Measurements from ENCODE around the gene RETREG3.
"Not testable (repeated sequence)": the region's sequence is repeated elsewhere in the genome, so short reads cannot be mapped to it uniquely, and the experiment has no call there.

RETREG3 gene

DNA sequence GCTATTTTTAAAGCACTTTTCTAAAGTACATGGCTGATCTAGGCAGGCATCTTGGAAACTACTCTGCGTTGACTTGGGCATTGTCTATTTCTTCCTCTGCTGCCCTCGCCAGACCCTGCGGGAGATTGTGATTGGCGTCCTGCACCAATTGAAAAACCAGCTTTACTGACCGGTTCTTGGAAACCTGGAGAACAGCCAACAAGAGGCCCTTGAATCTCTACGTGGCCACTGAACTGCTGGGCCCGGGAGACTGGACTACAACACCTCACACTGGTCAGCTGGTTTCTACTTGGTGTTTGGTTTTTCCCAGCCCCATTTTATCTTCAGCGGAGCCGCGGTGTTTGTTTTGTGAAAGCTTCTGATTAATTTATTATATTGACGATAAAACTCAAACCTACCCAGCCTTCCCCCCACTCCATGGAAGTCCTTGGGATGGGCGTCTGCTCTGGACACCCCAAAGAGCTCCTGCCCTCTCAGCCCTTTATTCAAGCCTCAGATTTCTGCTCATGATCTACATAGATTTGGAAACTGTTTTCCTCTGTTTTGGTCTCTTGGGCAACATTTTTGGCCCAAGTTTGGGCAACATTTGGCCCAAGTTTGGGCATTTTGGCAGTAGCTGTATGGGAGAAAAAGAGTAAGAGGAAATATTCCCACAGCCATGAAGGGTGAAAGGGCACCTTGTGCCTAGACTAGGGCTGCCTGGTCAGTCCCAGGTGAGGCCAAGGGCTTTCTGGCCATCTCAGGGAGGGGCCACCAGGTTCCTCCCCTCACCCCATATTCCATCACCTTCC is 37.5 kb downstream of the RETREG3 start:
- DNase-seq: no peak

DNA sequence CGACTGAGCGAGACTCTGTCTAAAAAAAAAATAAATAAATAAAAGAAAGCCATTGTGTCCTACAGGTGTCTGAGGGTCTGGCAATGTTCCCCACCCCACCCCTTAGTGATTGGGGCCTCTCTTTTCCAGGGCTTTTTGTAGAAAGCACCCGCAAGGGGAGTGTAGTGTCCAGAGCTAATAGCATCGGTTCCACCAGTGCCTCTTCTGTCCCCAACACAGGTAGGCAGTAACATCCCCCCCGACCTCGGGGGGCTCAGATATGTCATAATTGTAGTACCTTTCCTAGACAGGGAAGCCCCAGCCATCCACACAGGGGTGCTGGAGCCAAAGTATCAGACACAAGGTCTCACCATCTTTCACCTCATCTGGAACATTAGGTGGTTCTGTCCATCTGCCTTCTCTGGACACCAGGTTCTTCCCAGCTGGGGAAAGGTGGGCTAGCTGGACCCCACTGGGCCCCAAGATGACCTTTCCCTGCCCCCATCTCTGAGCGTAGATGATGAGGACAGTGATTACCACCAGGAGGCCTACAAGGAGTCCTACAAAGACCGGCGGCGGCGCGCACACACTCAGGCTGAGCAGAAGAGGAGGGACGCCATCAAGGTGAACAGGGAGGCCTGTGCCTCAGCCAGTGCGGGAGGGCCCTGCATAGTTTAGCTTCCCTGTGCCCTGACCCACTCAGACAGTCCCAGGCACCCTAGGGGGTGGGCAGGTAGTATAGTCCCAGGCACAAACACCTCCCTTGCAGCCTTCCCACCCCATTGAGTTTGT is 40.6 kb downstream of the RETREG3 start:
- DNase-seq: no peak

- peak; percentile 93 to 96 (median 96) for DNase-seq
Observed at GRCh38 chr17:42566883-42567573, 42.1 kb downstream of the RETREG3 start, which contains the start of gene MLX. TSS of gene MLX (plus strand) at chr17:42567100. CDS start at chr17:42567125, 25 bp downstream.

GRCh38 chr17:42566215-42566882 is 42.8 kb downstream of the RETREG3 start:
- DNase-seq: no peak

GRCh38 chr17:42565523-42566214 is 43.5 kb downstream of the RETREG3 start:
- no peak for DNase-seq

- DNase-seq: no peak
Observed at GRCh38 chr17:42564815-42565522, 44.2 kb downstream of the RETREG3 start.

DNA sequence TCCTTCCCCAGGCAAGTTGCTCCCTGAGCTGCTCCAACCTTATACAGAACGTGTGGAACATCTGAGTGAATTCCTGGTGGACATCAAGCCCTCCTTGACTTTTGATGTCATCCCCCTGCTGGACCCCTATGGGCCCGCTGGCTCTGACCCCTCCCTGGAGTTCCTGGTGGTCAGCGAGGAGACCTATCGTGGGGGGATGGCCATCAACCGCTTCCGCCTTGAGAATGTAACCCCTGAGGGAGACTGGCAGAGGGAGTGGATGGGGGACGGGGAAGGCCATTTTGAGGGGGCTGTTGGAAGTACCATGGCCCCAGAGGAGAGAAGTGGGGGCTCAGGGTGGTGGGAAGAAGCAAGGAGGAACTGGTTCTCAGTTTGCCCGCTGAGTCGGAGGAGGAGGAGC is 45.2 kb downstream of the RETREG3 start:
- no peak for DNase-seq

GRCh38 chr17:42563543-42563942 is 45.6 kb downstream of the RETREG3 start:
- no peak for DNase-seq

DNA sequence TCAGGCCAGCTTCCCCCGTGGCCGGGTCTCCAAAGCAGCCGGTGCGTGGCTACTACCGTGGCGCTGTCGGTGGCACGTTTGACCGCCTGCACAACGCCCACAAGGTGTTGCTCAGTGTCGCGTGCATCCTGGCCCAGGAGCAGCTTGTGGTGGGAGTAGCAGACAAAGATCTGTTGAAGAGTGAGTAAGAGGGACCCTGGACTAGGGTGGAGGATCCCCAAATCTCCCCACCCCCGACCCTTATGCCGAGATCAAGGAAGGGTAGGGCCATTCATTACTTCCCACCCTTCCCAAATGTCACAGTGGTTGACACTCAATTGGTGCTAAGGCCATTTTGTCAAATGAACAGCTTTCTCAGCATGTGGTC is 46.0 kb downstream of the RETREG3 start:
- DNase-seq: no peak

- DNase-seq: no peak
Observed at GRCh38 chr17:42562388-42563142, 46.6 kb downstream of the RETREG3 start.

GRCh38 chr17:42561897-42562387 is 47.2 kb downstream of the RETREG3 start, which contains the start of gene COASY:
TSS of gene COASY (plus strand) at chr17:42562148. CDS start at chr17:42562623, 475 bp downstream.
- DNase-seq: peak; percentile 94 to 98 (median 98)

DNA sequence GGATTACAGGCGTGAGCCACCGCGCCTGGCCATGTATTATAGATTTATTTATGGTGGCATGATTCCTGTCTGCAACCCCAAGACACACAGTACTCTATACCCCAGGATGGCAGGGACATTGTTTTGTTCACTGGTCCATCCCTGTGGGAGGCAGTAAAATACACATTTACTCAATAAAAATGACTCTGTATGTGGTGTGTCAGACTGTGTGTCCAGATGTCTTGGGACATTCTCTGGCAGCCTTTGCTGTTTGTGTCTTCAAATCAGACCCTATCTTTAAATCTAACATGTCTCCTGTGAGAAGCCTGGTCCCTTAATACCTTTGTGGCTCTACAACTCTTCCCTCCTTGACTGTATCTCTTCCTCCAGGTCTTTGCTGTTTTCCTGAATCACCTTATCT is 48.9 kb downstream of the RETREG3 start:
- DNase-seq: no peak

DNA sequence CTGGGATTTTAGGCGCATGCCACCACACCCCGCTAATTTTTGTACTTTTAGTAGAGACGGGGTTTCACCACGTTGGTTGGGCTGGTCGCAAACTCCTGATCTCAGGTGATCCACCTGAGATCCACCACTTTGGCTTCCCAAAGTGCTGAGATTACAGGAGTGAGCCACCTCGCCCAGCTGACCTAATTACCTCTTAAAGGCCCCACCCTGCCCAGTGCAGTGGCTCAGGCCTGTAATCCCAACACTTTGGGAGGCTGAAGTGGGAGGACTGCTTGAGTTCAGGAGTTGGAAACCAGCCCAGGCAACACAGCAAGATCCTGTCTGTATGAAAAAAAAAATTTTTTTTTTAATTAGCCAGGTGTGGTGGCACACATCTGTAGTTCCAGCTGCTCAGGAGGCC is 50.1 kb downstream of the RETREG3 start:
- DNase-seq: no peak

DNA sequence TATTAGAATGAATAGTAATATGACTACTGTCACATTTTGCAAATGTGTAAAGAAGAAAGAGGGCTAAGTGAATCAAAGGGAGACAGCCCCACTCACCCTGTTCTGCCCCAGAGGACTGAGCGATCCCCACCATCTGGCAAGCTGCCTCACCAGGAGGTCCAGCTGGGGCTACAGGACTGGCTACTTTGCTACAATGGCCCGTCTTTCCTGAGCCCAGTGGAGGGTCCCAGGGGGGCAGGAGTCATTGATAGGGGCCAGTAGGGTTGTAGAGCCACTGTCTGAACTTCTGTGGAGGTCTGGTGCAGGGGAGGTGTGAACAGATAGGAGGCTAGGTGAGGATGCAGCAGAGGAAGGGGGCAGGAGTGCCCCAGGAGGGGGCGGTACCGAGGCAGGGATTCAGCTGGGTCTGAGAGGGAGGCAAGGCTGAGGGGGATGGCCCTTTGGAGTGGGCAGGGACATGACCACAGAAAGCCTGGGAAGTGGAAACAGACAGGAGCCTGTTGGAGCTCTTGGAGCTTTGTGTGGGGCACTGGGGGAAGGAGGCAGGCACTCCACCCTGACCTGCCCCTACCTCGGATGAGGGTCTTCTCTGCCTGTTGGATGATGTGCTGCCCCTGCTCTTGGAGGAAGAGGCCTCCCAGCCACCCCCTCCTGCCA is 53.1 kb downstream of the RETREG3 start:
- not testable (repeated sequence) for DNase-seq

GRCh38 chr17:42555122-42555622 is 54.0 kb downstream of the RETREG3 start:
- DNase-seq: no peak

DNA sequence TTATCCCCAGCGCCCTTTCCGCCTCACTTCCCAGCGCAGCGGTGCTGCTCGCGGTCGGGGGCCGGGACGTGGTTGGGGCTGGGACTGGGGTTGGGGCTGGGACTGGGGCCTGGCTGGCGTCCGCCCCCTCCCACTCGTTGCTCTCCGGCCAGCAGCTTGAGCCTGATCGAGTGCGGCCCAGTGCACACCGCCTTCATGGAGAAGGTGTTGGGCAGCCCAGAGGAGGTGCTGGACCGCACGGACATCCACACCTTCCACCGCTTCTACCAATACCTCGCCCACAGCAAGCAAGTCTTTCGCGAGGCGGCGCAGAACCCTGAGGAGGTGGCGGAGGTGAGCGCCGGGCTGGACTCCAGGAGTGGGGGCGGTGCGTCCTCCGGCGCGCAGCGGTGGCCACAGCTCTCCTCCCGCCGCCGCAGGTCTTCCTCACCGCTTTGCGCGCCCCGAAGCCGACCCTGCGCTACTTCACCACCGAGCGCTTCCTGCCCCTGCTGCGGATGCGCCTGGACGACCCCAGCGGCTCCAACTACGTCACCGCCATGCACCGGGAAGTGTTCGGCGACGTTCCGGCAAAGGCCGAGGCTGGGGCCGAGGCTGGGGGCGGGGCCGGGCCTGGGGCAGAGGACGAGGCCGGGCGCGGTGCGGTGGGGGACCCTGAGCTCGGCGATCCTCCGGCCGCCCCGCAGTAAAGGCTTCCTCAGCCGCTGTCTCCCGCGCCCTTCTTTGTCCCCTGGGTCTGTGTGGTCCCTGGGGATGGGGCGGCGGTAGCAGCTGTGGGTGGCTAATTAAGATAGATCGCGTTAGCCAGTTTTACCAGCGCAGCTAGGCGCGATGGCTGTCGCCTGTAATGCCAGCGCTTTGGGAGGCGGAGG is 54.7 kb downstream of the RETREG3 start:
- DNase-seq: peak; percentile 58 to 88 (median 86)

DNA sequence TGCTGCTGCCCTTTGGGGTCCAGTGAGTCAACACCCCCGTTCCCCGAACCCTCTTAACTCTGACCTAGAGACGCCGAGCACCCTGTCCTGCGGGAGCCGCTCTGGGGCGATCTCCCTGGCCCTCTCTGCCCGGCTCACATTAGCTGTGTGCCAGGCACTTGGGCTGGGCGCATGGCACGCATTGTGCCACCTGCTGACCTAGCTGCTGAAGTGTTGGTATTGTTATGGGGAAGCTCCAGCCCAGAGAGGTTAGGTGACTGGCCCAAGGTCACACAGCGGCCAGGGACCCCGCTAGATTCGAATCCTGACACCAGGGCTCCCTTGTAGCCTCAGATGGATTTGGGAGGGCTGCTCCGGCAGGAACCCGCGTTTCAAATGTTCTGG is 55.3 kb downstream of the RETREG3 start:
- DNase-seq: no peak

DNA sequence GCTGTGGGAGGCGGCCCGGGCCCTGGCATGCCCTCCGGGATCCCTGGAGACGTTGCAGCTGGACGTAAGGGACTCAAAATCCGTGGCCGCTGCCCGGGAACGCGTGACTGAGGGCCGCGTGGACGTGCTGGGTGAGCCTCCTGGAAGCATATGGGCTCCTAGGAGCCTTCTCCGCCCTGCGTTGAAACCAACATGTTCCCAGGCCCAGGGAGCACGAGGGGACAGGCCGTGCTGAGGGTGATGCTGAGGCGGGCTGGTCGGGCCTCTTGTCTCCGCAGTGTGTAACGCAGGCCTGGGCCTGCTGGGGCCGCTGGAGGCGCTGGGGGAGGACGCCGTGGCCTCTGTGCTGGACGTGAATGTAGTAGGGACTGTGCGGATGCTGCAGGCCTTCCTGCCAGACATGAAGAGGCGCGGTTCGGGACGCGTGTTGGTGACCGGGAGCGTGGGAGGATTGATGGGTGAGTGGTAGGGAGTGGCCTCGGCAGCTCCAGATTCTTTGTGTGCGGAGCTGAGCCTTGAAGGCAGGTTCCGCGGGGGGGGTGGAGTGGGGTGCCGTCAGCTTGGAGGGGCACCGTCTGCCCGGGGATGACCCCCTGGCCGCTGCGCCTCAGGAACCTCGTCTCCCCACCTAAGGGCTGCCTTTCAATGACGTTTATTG is 55.9 kb downstream of the RETREG3 start:
- peak in 1 of 3 experiments; percentile 4 for DNase-seq

Measured in NCI-H1417 (cell line).